Measurements from ENCODE around the gene CNTROB.

Gene CNTROB

DNA sequence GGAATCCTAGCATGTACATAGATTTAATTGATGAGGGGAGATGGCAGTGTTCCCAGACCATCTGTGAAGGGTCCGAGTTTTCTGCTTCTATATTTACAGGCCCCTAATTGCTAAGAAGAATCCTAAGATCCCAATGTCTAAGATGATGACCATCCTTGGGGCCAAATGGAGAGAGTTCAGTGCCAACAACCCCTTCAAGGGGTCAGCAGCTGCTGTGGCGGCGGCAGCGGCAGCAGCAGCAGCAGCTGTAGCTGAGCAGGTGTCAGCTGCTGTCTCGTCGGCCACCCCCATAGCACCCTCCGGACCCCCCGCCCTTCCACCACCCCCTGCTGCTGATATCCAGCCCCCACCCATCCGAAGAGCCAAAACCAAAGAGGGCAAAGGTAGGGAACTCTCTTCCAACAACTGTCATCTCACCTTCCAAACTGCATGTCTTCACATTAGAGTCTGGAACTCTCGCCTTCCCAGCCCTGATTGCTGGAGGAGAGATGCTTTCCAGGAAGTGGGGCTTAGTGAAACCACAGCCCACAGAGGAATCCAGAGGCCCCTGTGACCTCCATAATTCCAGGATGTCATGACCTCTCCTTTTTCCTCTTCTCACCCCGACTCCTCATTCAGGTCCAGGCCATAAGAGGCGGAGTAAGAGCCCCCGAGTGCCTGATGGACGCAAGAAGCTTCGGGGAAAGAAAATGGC lies 38.7 kb upstream of the CNTROB start:
- Histone ChIP-seq H3K4me1 (peaks cover 13% of the 10 kb centered on the region), H3K36me3 (replicated peaks) (peaks cover 70% of the 10 kb centered on the region)
- DNase-seq (ENCODE audit: low spot score in 2 of 2): no peak

DNA sequence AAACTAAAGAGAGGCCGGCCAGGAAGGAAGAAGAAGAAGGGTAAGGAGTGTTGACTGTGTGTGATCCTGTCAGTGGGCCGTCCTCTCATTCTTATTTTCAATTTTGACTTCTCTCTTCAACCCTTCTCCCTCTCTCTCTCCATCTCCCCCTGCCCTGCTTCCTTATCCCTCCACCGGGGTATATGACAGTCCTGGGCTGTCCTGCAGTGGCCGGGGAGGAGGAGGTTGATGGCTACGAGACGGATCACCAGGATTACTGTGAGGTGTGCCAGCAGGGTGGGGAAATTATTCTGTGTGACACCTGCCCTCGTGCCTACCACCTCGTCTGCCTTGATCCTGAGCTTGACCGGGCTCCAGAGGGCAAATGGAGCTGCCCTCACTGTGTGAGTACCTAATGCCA lies 37.8 kb upstream of the CNTROB start:
- H3K4me1 ChIP-seq: peaks cover 4% of the 10 kb centered on the region
- H3K27me3 ChIP-seq (ENCODE audit: low read depth): no peaks in the 10 kb centered on the region
- in situ Hi-C loops (cut with MboI; ENCODE audit: low sequenced_read_pairs): no loop called here
- no peak overlapping the region for H3K4me3 ChIP-seq
- no peaks in the 10 kb centered on the region for H3K9me3 ChIP-seq
- no peak for DNase-seq (ENCODE audit: low spot score in 2 of 2)
- peaks cover 79% of the 10 kb centered on the region for H3K36me3 ChIP-seq (replicated peaks)

More for the DNA sequence above, 38.7 kb upstream of the CNTROB start:
- no peak overlapping the region for H3K4me3 ChIP-seq
- in situ Hi-C loops (cut with MboI; ENCODE audit: low sequenced_read_pairs): no loop called here
- H3K9me3 ChIP-seq: no peaks in the 10 kb centered on the region
- H3K27me3 ChIP-seq (ENCODE audit: low read depth): no peaks in the 10 kb centered on the region

- Histone ChIP-seq H3K9me3 (no peaks in the 10 kb centered on the region), H3K4me1 (no peaks in the 10 kb centered on the region), H3K36me3 (replicated peaks) (peaks cover 82% of the 10 kb centered on the region), H3K27me3 (ENCODE audit: low read depth) (no peaks in the 10 kb centered on the region), H3K4me3 (no peak overlapping the region)
- in situ Hi-C loops (cut with MboI; ENCODE audit: low sequenced_read_pairs): no loop called here
- no peak for DNase-seq (ENCODE audit: low spot score in 2 of 2)
Observed at GRCh38 chr17:7894866-7895265, 37.1 kb upstream of the CNTROB start.

DNA sequence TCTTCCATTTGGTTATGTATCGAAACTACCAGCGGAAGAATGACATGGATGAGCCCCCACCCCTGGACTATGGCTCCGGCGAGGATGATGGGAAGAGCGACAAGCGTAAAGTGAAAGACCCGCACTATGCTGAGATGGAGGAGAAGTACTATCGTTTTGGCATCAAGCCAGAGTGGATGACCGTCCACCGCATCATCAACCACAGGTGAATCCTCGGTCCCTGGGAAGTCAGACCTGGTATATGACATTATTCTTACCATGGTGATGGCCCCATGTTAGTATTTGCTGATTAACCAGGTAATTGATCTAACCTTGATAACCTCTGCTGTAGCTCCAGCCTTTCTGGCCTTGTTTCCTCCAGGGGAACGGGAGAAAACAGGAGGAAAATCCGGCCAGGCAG lies 34.9 kb upstream of the CNTROB start:
- H3K36me3 ChIP-seq (replicated peaks): peaks cover 79% of the 10 kb centered on the region

GRCh38 chr17:7897773-7898172 lies 34.2 kb upstream of the CNTROB start:
- Histone ChIP-seq H3K27me3 (ENCODE audit: low read depth) (no peaks in the 10 kb centered on the region), H3K9me3 (no peaks in the 10 kb centered on the region), H3K36me3 (replicated peaks) (peaks cover 85% of the 10 kb centered on the region), H3K4me1 (no peaks in the 10 kb centered on the region), H3K4me3 (no peak overlapping the region)
- no peak for DNase-seq (ENCODE audit: low spot score in 2 of 2)
- in situ Hi-C loops (cut with MboI; ENCODE audit: low sequenced_read_pairs): no loop called here

More for the DNA sequence above, 34.9 kb upstream of the CNTROB start:
- no peaks in the 10 kb centered on the region for H3K9me3 ChIP-seq
- H3K27me3 ChIP-seq (ENCODE audit: low read depth): no peaks in the 10 kb centered on the region
- no peaks in the 10 kb centered on the region for H3K4me1 ChIP-seq
- DNase-seq (ENCODE audit: low spot score in 2 of 2): no peak
- H3K4me3 ChIP-seq: no peak overlapping the region
- in situ Hi-C loops (cut with MboI; ENCODE audit: low sequenced_read_pairs): no loop called here

DNA sequence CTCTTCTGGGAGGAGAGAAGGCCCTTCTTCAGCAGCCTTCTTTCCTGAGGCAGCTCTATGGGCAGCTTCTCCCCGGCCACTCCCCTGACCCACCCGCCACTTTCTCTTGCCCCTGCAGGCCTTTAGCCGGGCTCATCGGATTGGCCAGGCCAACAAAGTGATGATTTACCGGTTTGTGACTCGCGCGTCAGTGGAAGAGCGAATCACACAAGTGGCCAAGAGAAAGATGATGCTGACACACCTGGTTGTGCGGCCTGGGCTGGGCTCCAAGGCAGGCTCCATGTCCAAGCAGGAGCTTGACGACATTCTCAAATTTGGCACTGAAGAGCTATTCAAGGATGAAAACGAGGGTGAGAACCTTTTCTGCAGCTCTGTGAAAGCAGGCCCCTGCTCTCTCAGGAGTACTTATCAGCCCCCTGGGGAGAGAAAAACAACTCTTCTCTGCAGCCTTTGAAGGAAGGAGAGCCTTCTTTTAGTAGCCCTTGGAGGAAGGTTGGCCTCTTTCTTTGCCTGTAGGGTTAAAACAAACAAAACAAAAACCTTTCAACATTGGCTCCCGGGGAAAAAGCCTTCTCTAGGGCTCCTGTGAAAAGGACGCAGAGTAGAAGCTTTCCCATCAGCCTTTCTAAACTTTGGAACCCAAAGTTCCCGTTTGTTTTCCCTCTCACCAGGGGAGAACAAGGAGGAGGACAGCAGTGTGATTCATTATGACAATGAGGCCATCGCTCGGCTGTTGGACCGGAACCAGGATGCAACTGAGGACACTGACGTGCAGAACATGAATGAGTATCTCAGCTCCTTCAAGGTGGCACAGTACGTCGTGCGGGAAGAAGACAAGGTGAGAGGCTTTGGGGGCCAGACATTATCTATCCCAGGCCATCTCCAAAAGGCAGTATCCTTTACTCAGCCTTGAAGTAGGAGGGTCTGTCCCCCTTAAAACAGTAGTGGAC lies 28.6 kb upstream of the CNTROB start:
- peaks cover 95% of the 10 kb centered on the region for H3K36me3 ChIP-seq (replicated peaks)
- no peak for DNase-seq (ENCODE audit: low spot score in 2 of 2)
- no peaks in the 10 kb centered on the region for H3K4me1 ChIP-seq
- no peaks in the 10 kb centered on the region for H3K27me3 ChIP-seq (ENCODE audit: low read depth)
- H3K9me3 ChIP-seq: no peaks in the 10 kb centered on the region
- H3K4me3 ChIP-seq: no peak overlapping the region
- in situ Hi-C loops (cut with MboI; ENCODE audit: low sequenced_read_pairs): loop anchor here (5.0 kb wide), 1 partner anchor 41 kb away; no protein-coding TSS in a partner anchor

- in situ Hi-C loops (cut with MboI; ENCODE audit: low sequenced_read_pairs): no loop called here
- Histone ChIP-seq H3K36me3 (replicated peaks) (peaks cover 74% of the 10 kb centered on the region), H3K4me3 (no peak overlapping the region), H3K9me3 (no peaks in the 10 kb centered on the region), H3K27me3 (ENCODE audit: low read depth) (no peaks in the 10 kb centered on the region), H3K4me1 (no peaks in the 10 kb centered on the region)
- DNase-seq (ENCODE audit: low spot score in 2 of 2): no peak
Observed at GRCh38 chr17:7909089-7909488, 22.9 kb upstream of the CNTROB start.

- Histone ChIP-seq H3K4me1 (peaks cover 9% of the 10 kb centered on the region), H3K36me3 (replicated peaks) (peaks cover 62% of the 10 kb centered on the region), H3K9me3 (no peaks in the 10 kb centered on the region), H3K27me3 (ENCODE audit: low read depth) (no peaks in the 10 kb centered on the region), H3K4me3 (no peak overlapping the region)
- in situ Hi-C loops (cut with MboI; ENCODE audit: low sequenced_read_pairs): loop anchor here (10.0 kb wide), 1 partner anchor 75 kb away; no protein-coding TSS in a partner anchor
- no peak for DNase-seq (ENCODE audit: low spot score in 2 of 2)
Observed at GRCh38 chr17:7910281-7910680, 21.7 kb upstream of the CNTROB start.

GRCh38 chr17:7910711-7911110 lies 21.3 kb upstream of the CNTROB start:
- in situ Hi-C loops (cut with MboI; ENCODE audit: low sequenced_read_pairs): loop anchor here (10.0 kb wide), 1 partner anchor 74 kb away; no protein-coding TSS in a partner anchor
- Histone ChIP-seq H3K27me3 (ENCODE audit: low read depth) (no peaks in the 10 kb centered on the region), H3K4me3 (no peak overlapping the region), H3K36me3 (replicated peaks) (peaks cover 59% of the 10 kb centered on the region), H3K9me3 (no peaks in the 10 kb centered on the region), H3K4me1 (peaks cover 12% of the 10 kb centered on the region)
- DNase-seq (ENCODE audit: low spot score in 2 of 2): no peak

GRCh38 chr17:7911116-7911515 lies 20.9 kb upstream of the CNTROB start:
- no peak for DNase-seq (ENCODE audit: low spot score in 2 of 2)
- peaks cover under 1% of the 10 kb centered on the region; the same call in 1 of the 2 replicates for H3K9me3 ChIP-seq
- H3K27me3 ChIP-seq (ENCODE audit: low read depth): no peaks in the 10 kb centered on the region
- in situ Hi-C loops (cut with MboI; ENCODE audit: low sequenced_read_pairs): loop anchor here (10.0 kb wide), 1 partner anchor 74 kb away; no protein-coding TSS in a partner anchor
- H3K36me3 ChIP-seq (replicated peaks): peaks cover 55% of the 10 kb centered on the region
- no peak overlapping the region for H3K4me3 ChIP-seq
- peaks cover 14% of the 10 kb centered on the region for H3K4me1 ChIP-seq

DNA sequence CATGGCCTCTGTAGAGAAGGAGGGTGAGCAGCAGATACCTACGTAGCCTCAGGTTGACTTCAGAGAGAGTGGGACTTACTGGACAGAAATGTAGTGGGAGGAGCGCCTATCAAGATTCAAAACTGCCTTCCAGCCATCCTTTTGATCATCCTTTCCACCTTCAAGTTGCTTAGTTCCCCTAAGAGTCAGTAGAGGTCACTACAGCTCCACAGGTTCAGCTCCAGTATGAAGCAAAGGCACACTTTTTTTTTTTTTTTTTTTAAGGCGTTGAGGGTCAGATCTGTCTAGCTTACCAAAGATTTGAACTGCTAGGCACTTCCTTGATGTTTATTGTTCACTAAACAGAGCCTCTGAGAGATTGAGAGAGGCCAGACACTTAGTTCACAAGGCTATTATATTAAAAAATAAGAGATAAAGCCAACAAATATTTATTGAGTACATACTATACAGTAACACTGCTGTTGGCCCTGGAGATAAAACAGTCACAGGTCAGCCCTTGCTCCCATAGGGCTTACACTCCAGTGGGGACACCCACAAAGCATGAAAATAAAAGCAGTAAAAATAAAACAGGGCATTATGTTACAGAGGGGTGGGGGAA lies 19.0 kb upstream of the CNTROB start:
- in situ Hi-C loops (cut with MboI; ENCODE audit: low sequenced_read_pairs): loop anchor here (10.0 kb wide), 1 partner anchor 72 kb away; no protein-coding TSS in a partner anchor
- Histone ChIP-seq H3K36me3 (replicated peaks) (peaks cover 36% of the 10 kb centered on the region), H3K4me1 (peaks cover 17% of the 10 kb centered on the region), H3K4me3 (no peak overlapping the region), H3K27me3 (ENCODE audit: low read depth) (no peaks in the 10 kb centered on the region), H3K9me3 (peaks cover 2% of the 10 kb centered on the region; the same call in 1 of the 2 replicates)
- DNase-seq (ENCODE audit: low spot score in 2 of 2): peak; percentile 64 to 80

DNA sequence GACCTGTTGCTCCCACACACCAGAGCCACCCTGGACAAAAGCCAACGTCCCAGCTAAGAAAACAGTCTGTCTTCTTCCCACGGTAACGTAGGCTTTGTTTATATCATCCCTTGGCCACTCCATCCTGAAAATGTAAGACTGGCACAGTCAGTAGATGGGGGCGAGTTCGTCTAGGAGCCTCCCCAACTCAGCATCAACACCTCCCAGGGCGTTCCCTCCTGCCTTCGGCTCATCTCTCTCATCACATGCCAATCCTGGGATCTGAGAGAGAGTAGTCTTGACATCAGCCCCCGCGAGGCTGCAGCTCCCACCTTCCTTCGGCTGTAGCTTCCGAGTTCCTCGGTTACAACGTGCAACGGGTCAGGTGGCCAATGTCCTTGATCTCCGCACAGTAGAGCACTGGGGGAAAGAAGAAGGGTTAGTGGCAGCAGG lies 16.8 kb upstream of the CNTROB start:
- H3K9me3 ChIP-seq: peaks cover 2% of the 10 kb centered on the region; the same call in 1 of the 2 replicates
- in situ Hi-C loops (cut with MboI; ENCODE audit: low sequenced_read_pairs): loop anchor here (5.0 to 10.0 kb wide), 2 partner anchors 70 to 142 kb away; no protein-coding TSS in a partner anchor
- peak overlapping the region; percentile 40 for H3K4me3 ChIP-seq
- peaks cover 17% of the 10 kb centered on the region for H3K4me1 ChIP-seq
- no peaks in the 10 kb centered on the region for H3K27me3 ChIP-seq (ENCODE audit: low read depth)
- peaks cover 17% of the 10 kb centered on the region for H3K36me3 ChIP-seq (replicated peaks)
- no peak for DNase-seq (ENCODE audit: low spot score in 2 of 2)

GRCh38 chr17:7915611-7916384 lies 16.2 kb upstream of the CNTROB start, which contains the start of gene RNF227:
RNF227 (minus strand) TSS chr17:7916289; CDS start chr17:7916195, 94 bp downstream.
- in situ Hi-C loops (cut with MboI; ENCODE audit: low sequenced_read_pairs): loop anchor here (5.0 to 10.0 kb wide), 2 partner anchors 69 to 142 kb away; no protein-coding TSS in a partner anchor

More at GRCh38 chr17:7915611-7916384, 16.2 kb upstream of the CNTROB start, which contains the start of gene RNF227:
- H3K4me3 ChIP-seq: peak within 1 kb of the TSS; percentile 40
- peaks cover 12% of the 10 kb centered on the region for H3K36me3 ChIP-seq (replicated peaks)
- H3K4me1 ChIP-seq: peaks cover 17% of the 10 kb centered on the region
- peak; percentile 92 to 97 for DNase-seq (ENCODE audit: low spot score in 2 of 2)
- H3K27me3 ChIP-seq (ENCODE audit: low read depth): no peaks in the 10 kb centered on the region
- peaks cover 2% of the 10 kb centered on the region; the same call in 1 of the 2 replicates for H3K9me3 ChIP-seq
